Fibroblast of lung (primary cell): ENCODE results near the gene TYW3. TPM values are rescaled to one million over a fixed set of nuclear protein-coding genes. Genes with fewer than 3 reads are reported as not detected.

Source experiments
- DNase-seq, 2 donors: peaks; one replicate each; pipeline versions ENCODE4 v3.0.0 to v3.0.0-alpha.2; 2010; ENCODE audit warnings: low read depth in 2 of 2
- H2AFZ ChIP-seq: 2 replicates; pipeline ENCODE4 v1.5.1; 2012; ENCODE audit warnings: low read length, control low read depth, inconsistent platforms
- H3K27ac ChIP-seq: 2 replicates; pipeline ENCODE4 v1.5.1; 2011; ENCODE audit warnings: low read length, control low read depth; ENCODE audit not compliant: insufficient read depth
- H3K27me3 ChIP-seq: 2 replicates; pipeline ENCODE4 v1.5.1; 2011; ENCODE audit warnings: mild to moderate bottlenecking, low read length; ENCODE audit not compliant: control insufficient read depth, insufficient read depth
- H3K36me3 ChIP-seq: 2 replicates; pipeline ENCODE4 v1.5.1; 2011; ENCODE audit warnings: low read length; ENCODE audit not compliant: control insufficient read depth, insufficient read depth
- H3K4me1 ChIP-seq: 2 replicates; pipeline ENCODE4 v1.5.1; 2011; ENCODE audit warnings: low read length; ENCODE audit not compliant: control insufficient read depth, insufficient read depth; ENCODE audit errors: extremely low read depth
- H3K4me2 ChIP-seq: 2 replicates; pipeline ENCODE4 v1.5.1; 2011; ENCODE audit warnings: low read length, control low read depth; ENCODE audit not compliant: insufficient read depth; ENCODE audit errors: extremely low read depth
- H3K4me3 ChIP-seq, 4 experiments: fragments of 200-600 bp in 1 of 4; sonication (generic) in 1 of 4; replicated peaks in 1 of 4; 2 replicates each; pipeline ENCODE4 v1.5.1; 2011 to 2016; ENCODE audit warnings: low read length in 4 of 4, low read depth in 3 of 4, mild to moderate bottlenecking in 3 of 4, control low read depth in 2 of 4, inconsistent platforms in 1 of 4, mixed read lengths in 1 of 4; ENCODE audit not compliant: insufficient read depth in 1 of 4; ENCODE audit errors: control extremely low read depth in 1 of 4
- H3K79me2 ChIP-seq: 2 replicates; pipeline ENCODE4 v1.5.1; 2012; ENCODE audit warnings: mild to moderate bottlenecking, low read length, inconsistent platforms; ENCODE audit not compliant: control insufficient read depth, insufficient read depth
- H3K9ac ChIP-seq: 2 replicates; pipeline ENCODE4 v1.5.1; 2011; ENCODE audit warnings: mild to moderate bottlenecking, low read length, control low read depth; ENCODE audit not compliant: insufficient read depth
- H3K9me3 ChIP-seq: 2 replicates; pipeline ENCODE4 v1.5.1; 2012; ENCODE audit warnings: low read depth, low read length; ENCODE audit not compliant: control insufficient read depth, insufficient read depth
- H4K20me1 ChIP-seq: 2 replicates; pipeline ENCODE4 v1.5.1; 2011; ENCODE audit warnings: low read length; ENCODE audit not compliant: control insufficient read depth, insufficient read depth; ENCODE audit errors: extremely low read depth
- CTCF ChIP-seq, 2 donors: IDR thresholded peaks in 1 of 2; conservative IDR thresholded peaks in 1 of 2; 1 replicate in 1 of 2; 2 replicates in 1 of 2; pipeline ENCODE4 v1.5.1; 2011 to 2012; ENCODE audit warnings: low read length in 2 of 2, control low read depth in 1 of 2, inconsistent platforms in 1 of 2, low read depth in 1 of 2, mild to moderate bottlenecking in 1 of 2
- EZH2 ChIP-seq: IDR thresholded peaks from 2 replicates; pipeline ENCODE4 v1.5.1; 2012; ENCODE audit warnings: low read length, control low read depth, mild to moderate bottlenecking; ENCODE audit errors: missing control alignments
- polyA plus RNA-seq, 2 donors: library from polyadenylated mRNA; depleted of rRNA in 1 of 2; stranded (reverse) in 1 of 2; unstranded in 1 of 2; fragments of >200 nt; gene quantifications; 2 replicates each; pipeline ENCODE4 v1.2.1, GENCODE V29; 2011 to 2012; ENCODE audit warnings: missing spikeins in 1 of 2
- total RNA-seq: library from RNA; depleted of rRNA; stranded (reverse); fragments of >200 nt; gene quantifications from 2 replicates; pipeline ENCODE4 v1.2.1, GENCODE V29; 2014

TYW3 gene
- total and polyA plus RNA-seq, 2 donors (not counting 1 experiment from before 2014, with no cell fraction given), result 16.8 to 23.7 TPM

- peaks cover 8% of the 10 kb centered on the region for H3K79me2 ChIP-seq
- H3K27me3 ChIP-seq, result no peaks in the 10 kb centered on the region
- no peak overlapping the region for H2AFZ ChIP-seq
- H3K27ac ChIP-seq, result no peak overlapping the region
- no peak for TF ChIP-seq EZH2
- no peak for TF ChIP-seq CTCF (conservative IDR thresholded peaks at IDR 0.05 in 1 of 2, IDR thresholded peaks at IDR 0.05 in 1 of 2; ENCODE audit: low read depth in 1 of 2, low read length in 2 of 2)
- no peak overlapping the region for H3K4me2 ChIP-seq
- H3K9ac ChIP-seq, result no peak overlapping the region
- no peaks in the 10 kb centered on the region for H3K36me3 ChIP-seq
- no peaks in the 10 kb centered on the region for H4K20me1 ChIP-seq
- peaks cover 7% of the 10 kb centered on the region for H3K4me1 ChIP-seq
- no peak overlapping the region for H3K4me3 ChIP-seq
- H3K9me3 ChIP-seq, result no peaks in the 10 kb centered on the region
- DNase-seq, result no peak
Measured at GRCh38 chr1:74726063-74726462, 6.9 kb upstream of the TYW3 start.

GRCh38 chr1:74728736-74729135 is 4.2 kb upstream of the TYW3 start:
- DNase-seq, result peak in 1 of 2 donors; percentile 22
- H3K79me2 ChIP-seq, result peaks cover 12% of the 10 kb centered on the region
- no peak overlapping the region for H2AFZ ChIP-seq

GRCh38 chr1:74729741-74730478 is 3.0 kb upstream of the TYW3 start:
- H2AFZ ChIP-seq, result no peak overlapping the region
- H3K27me3 ChIP-seq, result no peaks in the 10 kb centered on the region
- peaks cover 22% of the 10 kb centered on the region for H3K79me2 ChIP-seq

More at GRCh38 chr1:74728736-74729135, 4.2 kb upstream of the TYW3 start:
- no peaks in the 10 kb centered on the region for H4K20me1 ChIP-seq
- H3K9ac ChIP-seq, result no peak overlapping the region
- H3K4me1 ChIP-seq, result peaks cover 12% of the 10 kb centered on the region
- H3K36me3 ChIP-seq, result no peaks in the 10 kb centered on the region
- TF ChIP-seq EZH2 (no peak), CTCF (conservative IDR thresholded peaks at IDR 0.05 in 1 of 2, IDR thresholded peaks at IDR 0.05 in 1 of 2; ENCODE audit: low read depth in 1 of 2, low read length in 2 of 2) (no peak)
- no peaks in the 10 kb centered on the region for H3K27me3 ChIP-seq
- H3K4me3 ChIP-seq, result no peak overlapping the region
- peak overlapping the region; percentile 34 for H3K4me2 ChIP-seq
- H3K9me3 ChIP-seq, result no peaks in the 10 kb centered on the region
- no peak overlapping the region for H3K27ac ChIP-seq

More at GRCh38 chr1:74729741-74730478, 3.0 kb upstream of the TYW3 start:
- no peaks in the 10 kb centered on the region for H4K20me1 ChIP-seq
- H3K4me1 ChIP-seq, result peaks cover 12% of the 10 kb centered on the region
- H3K9ac ChIP-seq, result no peak overlapping the region
- H3K27ac ChIP-seq, result no peak overlapping the region
- H3K4me3 ChIP-seq, result no peak overlapping the region
- H3K36me3 ChIP-seq, result no peaks in the 10 kb centered on the region
- peak; percentile 43 to 69 for DNase-seq
- peak overlapping the region; percentile 64 for H3K4me2 ChIP-seq
- TF ChIP-seq CTCF (conservative IDR thresholded peaks at IDR 0.05 in 1 of 2, IDR thresholded peaks at IDR 0.05 in 1 of 2; ENCODE audit: low read depth in 1 of 2, low read length in 2 of 2) (no peak), EZH2 (no peak)
- no peaks in the 10 kb centered on the region for H3K9me3 ChIP-seq
